GM15510 (cell line): Measurements from ENCODE around the gene COMMD6.

ENCODE experiments used
- POLR2A ChIP-seq: IDR thresholded peaks from 3 replicates; pipeline ENCODE4 v1.6.1; 2011; ENCODE audit warnings: borderline replicate concordance; ENCODE audit not compliant: insufficient read length; ENCODE audit errors: extremely low read depth

COMMD6 gene

DNA sequence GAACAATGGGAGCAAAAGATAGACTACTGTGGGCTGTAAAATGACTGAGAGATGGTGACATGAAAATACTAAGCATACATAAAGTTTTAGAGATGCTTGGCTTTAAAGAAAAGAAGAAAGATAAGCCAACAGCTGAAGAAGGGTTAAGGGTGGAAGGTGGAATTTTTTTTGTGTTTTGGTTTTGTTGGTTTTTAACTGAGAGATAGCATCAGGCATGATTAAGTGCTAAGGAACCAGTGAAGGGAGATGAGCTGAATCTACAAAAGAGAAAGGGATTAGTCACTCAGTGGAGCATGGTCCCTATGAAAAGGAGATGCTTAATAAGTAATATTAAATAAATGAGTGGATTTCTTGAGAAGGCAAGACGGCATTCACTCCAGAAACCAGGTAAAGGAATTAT, 43.1 kb downstream of the COMMD6 start:
- TF ChIP-seq POLR2A = no peak

DNA sequence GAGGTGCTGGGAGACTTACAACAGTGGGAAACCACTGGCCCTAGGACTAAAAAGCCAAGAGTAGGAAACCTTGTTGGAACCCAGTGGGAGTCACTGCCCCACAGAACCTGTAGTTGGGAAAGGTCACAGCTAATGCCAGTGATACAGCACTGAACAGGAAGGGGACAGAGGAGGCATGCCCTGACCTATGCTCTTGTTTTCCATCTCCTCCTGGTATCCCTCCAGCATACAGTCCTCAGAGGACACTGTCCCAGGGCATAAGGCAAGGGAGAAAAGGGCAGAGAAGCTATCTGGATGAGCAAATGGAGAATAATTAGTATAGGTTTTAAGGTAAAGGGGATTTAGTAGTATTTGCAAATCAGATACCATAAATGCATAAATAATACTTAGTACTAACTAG, 44.5 kb downstream of the COMMD6 start:
- TF ChIP-seq POLR2A = no peak

- TF ChIP-seq POLR2A = no peak
Observed at GRCh38 chr13:75492389-75492788, 45.3 kb downstream of the COMMD6 start.

GRCh38 chr13:75491376-75491775, 46.3 kb downstream of the COMMD6 start:
- no peak for TF ChIP-seq POLR2A

GRCh38 chr13:75489502-75490263, 48.0 kb downstream of the COMMD6 start:
- TF ChIP-seq POLR2A = no peak

DNA sequence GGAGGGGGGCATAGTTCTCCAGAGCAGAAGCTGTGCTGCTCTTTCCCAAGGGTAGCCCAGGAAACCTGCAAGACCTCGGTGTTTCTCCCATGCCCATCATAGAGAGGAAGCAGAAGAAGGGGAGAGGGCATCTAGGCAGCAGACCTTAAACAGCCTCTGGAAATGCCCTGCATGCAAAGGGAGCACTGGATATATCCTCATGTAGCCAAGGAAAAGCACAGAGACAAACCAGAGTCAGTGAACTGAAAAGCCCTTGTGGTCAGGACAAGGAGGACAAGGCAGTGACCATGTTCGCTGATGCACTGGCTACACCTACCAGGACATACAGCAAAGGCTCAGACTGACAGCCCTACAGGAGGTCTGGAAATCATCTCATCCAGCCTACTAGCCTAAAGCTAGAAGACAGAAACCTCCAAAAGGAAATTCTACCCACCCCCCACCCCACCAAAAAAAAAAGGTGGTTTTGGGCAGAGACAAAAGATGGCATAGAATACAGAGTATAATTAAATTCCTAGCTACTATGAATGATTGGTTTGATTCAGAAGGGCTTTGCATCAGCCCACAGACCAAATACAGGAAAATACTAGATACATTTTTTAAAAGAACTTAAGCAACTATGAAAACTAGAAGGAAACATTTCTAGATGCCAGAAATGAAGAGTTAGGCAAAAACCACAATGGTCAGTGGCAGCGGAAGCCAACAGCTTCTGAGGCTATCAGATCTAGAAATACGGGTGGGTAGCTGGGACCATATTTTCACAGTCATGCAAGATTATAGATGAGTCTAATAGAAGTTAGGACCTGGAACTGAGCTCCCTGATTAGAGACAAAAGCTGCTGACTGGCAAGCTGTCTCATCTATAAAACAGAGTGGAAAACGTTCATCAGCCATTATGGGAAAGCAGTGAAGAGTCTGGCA, 51.2 kb downstream of the COMMD6 start:
- TF ChIP-seq POLR2A = no peak

- no peak for TF ChIP-seq POLR2A
Observed at GRCh38 chr13:75485286-75486062, 52.2 kb downstream of the COMMD6 start.

DNA sequence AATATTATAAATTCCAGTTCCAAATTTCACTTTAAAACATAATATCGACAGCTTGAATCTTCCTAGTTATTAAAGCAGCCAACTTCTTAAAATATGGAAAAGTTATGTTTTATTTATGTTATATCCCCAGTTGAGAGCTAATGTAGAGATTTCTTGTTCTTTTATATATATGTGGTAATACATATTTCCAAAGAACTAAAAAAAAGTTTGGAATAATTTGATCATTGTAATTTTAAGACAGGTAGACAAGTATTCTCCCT, 54.9 kb downstream of the COMMD6 start:
- no peak for TF ChIP-seq POLR2A

DNA sequence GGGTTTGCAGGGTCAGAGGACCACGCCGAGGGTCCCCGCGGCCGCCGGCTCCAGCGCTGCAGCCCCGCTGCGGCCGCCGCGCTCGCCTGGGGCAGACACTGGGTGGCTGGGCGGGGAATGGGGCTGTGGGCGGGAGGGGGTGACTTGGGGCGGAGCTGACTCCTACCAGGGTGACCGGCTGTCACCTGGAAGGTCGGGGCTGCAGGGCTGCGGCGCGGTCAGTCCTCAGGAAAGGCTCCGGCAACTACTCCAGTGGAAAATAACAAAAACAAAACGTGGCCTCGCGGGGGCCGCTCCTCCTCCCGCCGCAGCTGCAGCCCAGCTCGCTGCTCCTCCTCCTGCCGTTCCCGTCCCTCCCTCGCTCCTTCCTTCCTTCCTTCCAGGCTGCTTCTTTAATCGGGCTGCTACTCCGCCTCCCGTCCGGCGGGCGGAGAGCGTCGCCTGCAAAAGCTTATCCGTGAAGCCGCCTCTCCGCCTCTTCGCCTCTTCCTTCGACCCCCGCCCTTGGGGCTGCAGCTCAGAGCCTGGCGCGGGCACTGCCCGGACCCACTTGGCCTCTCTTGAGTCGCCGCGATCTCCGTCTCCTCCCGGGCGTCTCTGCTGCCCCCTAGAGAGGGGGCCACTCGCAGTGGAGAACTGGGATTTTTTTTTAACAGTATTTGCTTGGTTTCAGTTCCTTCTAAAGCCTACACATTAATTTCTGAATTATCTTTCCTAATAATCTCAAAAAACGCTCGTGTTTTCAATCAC, 55.4 kb downstream of the COMMD6 start, which contains the start of gene TBC1D4:
Gene TBC1D4 (minus strand): TSS at position 100 of the 750 bp plus-strand sequence. CDS start 402 bp downstream, outside the sequence.
- TF ChIP-seq POLR2A = peak; percentile 64

GRCh38 chr13:75481176-75482069, 56.2 kb downstream of the COMMD6 start:
- TF ChIP-seq POLR2A = no peak

- peak; percentile 37 for TF ChIP-seq POLR2A
Observed at GRCh38 chr13:75480671-75481175, 56.9 kb downstream of the COMMD6 start.

GRCh38 chr13:75479102-75479740, 58.4 kb downstream of the COMMD6 start:
- no peak for TF ChIP-seq POLR2A

GRCh38 chr13:75478659-75479058, 59.0 kb downstream of the COMMD6 start:
- TF ChIP-seq POLR2A = no peak
